Neural progenitor cell (in vitro differentiated cells): ENCODE data around the gene MRAP. TPM values are rescaled to one million over a fixed set of nuclear protein-coding genes. Genes with fewer than 3 reads are reported as not detected.

ENCODE experiments used
- DNase-seq: peaks from one replicate; pipeline ENCODE4 v3.0.0-alpha.2; 2016; ENCODE audit warnings: low spot score
- H2AFZ ChIP-seq: fragments of 200-600 bp; sonication (generic); replicated peaks from 2 replicates; pipeline ENCODE4 v1.6.1; 2016; ENCODE audit warnings: antibody characterized with exemption
- H3F3A ChIP-seq: fragments of 200-600 bp; sonication (generic); 2 replicates; pipeline ENCODE4 v1.6.1; 2016; ENCODE audit warnings: antibody characterized with exemption, low read depth
- H3K27ac ChIP-seq: fragments of 200-600 bp; sonication (generic); 2 replicates; pipeline ENCODE4 v1.5.1; 2016; ENCODE audit warnings: mild to moderate bottlenecking
- H3K27me3 ChIP-seq: fragments of 200-600 bp; sonication (generic); 2 replicates; pipeline ENCODE4 v1.6.1; 2016; ENCODE audit warnings: mild to moderate bottlenecking, moderate library complexity
- H3K36me3 ChIP-seq: fragments of 200-600 bp; sonication (generic); 2 replicates; pipeline ENCODE4 v1.5.1; 2016
- H3K4me1 ChIP-seq: fragments of 200-600 bp; sonication (generic); 2 replicates; pipeline ENCODE4 v1.6.1; 2016; ENCODE audit warnings: mixed run types
- H3K4me2 ChIP-seq: fragments of 200-600 bp; sonication (generic); 2 replicates; pipeline ENCODE4 v1.6.1; 2016
- H3K4me3 ChIP-seq: fragments of 200-600 bp; sonication (generic); 2 replicates; pipeline ENCODE4 v1.5.1; 2016
- H3K79me2 ChIP-seq: fragments of 200-600 bp; sonication (generic); 2 replicates; pipeline ENCODE4 v1.6.1; 2016; ENCODE audit warnings: low read depth
- H3K9ac ChIP-seq: fragments of 200-600 bp; sonication (generic); 2 replicates; pipeline ENCODE4 v1.6.1; 2016
- H3K9me3 ChIP-seq: fragments of 200-600 bp; sonication (generic); 2 replicates; pipeline ENCODE4 v1.5.1; 2016; ENCODE audit warnings: low read depth
- H4K20me1 ChIP-seq: fragments of 200-600 bp; sonication (generic); 2 replicates; pipeline ENCODE4 v1.6.1; 2016; ENCODE audit warnings: low read depth
- H3K27ac Mint-ChIP-seq: 3 replicates; pipeline ENCODE4 v1.8.0; 2021; ENCODE audit warnings: mixed read lengths
- H3K27me3 Mint-ChIP-seq: 2 replicates; pipeline ENCODE4 v1.8.0; 2022; ENCODE audit warnings: low read depth, mild to moderate bottlenecking, inconsistent platforms, moderate library complexity, mixed read lengths; ENCODE audit not compliant: insufficient read depth
- H3K36me3 Mint-ChIP-seq: 3 replicates; pipeline ENCODE4 v1.8.0; 2021; ENCODE audit warnings: mixed read lengths
- H3K4me1 Mint-ChIP-seq: 3 replicates; pipeline ENCODE4 v1.8.0; 2021; ENCODE audit warnings: mixed read lengths
- H3K4me3 Mint-ChIP-seq: 3 replicates; pipeline ENCODE4 v1.8.0; 2021; ENCODE audit warnings: mild to moderate bottlenecking, moderate library complexity, mixed read lengths
- H3K9me3 Mint-ChIP-seq: 3 replicates; pipeline ENCODE4 v1.8.0; 2020; ENCODE audit warnings: mixed read lengths
- CTCF ChIP-seq: fragments of 200-600 bp; sonication (generic); IDR thresholded peaks from 2 replicates; pipeline ENCODE4 v1.5.1; 2017; ENCODE audit warnings: antibody characterized with exemption, mild to moderate bottlenecking
- EZH2 ChIP-seq: fragments of 200-600 bp; sonication (generic); IDR thresholded peaks from 2 replicates; pipeline ENCODE4 v1.6.1; 2017; ENCODE audit warnings: antibody characterized with exemption, mild to moderate bottlenecking, moderate library complexity
- EZH2phosphoT487 ChIP-seq: fragments of 200-600 bp; sonication (generic); IDR thresholded peaks from 2 replicates; pipeline ENCODE4 v1.6.1; 2017; ENCODE audit warnings: antibody characterized with exemption
- total RNA-seq: library from RNA; depleted of rRNA; stranded (reverse); fragments of >200 nt; gene quantifications from 2 replicates; pipeline ENCODE4 v1.2.3, GENCODE V29; 2015; ENCODE audit warnings: low replicate concordance

MRAP gene
- total RNA-seq, 1 donor from 2014 or later, result not detected

DNA sequence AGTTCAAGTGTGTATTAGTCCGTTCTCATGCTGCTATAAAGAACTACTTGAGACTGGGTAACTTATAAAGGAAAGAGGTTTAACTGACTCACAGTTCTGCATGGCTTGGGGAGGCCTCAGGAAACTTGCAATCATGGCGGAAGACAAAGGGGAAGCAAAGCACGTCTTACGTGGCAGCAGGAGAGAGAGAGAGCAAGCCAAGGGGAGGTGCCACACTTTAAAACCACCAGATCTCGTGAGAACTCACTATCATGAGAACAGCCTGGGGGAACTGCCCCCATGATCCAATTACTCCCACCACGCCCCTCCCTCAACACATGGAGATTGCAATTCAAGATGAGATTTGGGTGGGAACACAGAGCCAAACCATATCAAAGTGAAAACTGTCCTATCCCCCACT is 15.7 kb upstream of the MRAP start:
- no peaks in the 10 kb centered on the region for H3K27me3 ChIP-seq
- no peaks in the 10 kb centered on the region for H3K9me3 ChIP-seq
- Mint-ChIP-seq H3K4me3 (no peak overlapping the region), H3K36me3 (peaks cover 1% of the 10 kb centered on the region), H3K4me1 (peaks cover 13% of the 10 kb centered on the region), H3K27ac (no peak overlapping the region), H3K27me3 (peaks cover 4% of the 10 kb centered on the region), H3K9me3 (no peaks in the 10 kb centered on the region)
- no peaks in the 10 kb centered on the region for H3K4me1 ChIP-seq
- H3F3A ChIP-seq, result peaks cover 5% of the 10 kb centered on the region
- H3K36me3 ChIP-seq, result no peaks in the 10 kb centered on the region
- H3K4me3 ChIP-seq, result no peak overlapping the region
- H2AFZ ChIP-seq, result no peak overlapping the region
- no peak overlapping the region for H3K4me2 ChIP-seq
- H3K9ac ChIP-seq, result no peak overlapping the region
- peaks cover 6% of the 10 kb centered on the region for H3K79me2 ChIP-seq
- H3K27ac ChIP-seq, result no peak overlapping the region
- DNase-seq, result no peak
- H4K20me1 ChIP-seq, result no peaks in the 10 kb centered on the region
- TF ChIP-seq CTCF, result no peak

GRCh38 chr21:32285476-32285875 is 13.2 kb upstream of the MRAP start:
- no peak for DNase-seq
- H3K4me3 ChIP-seq, result no peak overlapping the region
- H3K36me3 Mint-ChIP-seq, result peaks cover 1% of the 10 kb centered on the region
- no peak overlapping the region for H2AFZ ChIP-seq
- H3K4me3 Mint-ChIP-seq, result no peak overlapping the region
- H3K27me3 ChIP-seq, result no peaks in the 10 kb centered on the region
- H3K27ac Mint-ChIP-seq, result no peak overlapping the region
- H3K4me2 ChIP-seq, result no peak overlapping the region
- no peaks in the 10 kb centered on the region for H3K9me3 Mint-ChIP-seq
- TF ChIP-seq EZH2phosphoT487 (no peak), CTCF (no peak), EZH2 (no peak)
- no peaks in the 10 kb centered on the region for H3F3A ChIP-seq
- H3K9ac ChIP-seq, result no peak overlapping the region
- H4K20me1 ChIP-seq, result no peaks in the 10 kb centered on the region
- peaks cover 2% of the 10 kb centered on the region for H3K4me1 Mint-ChIP-seq
- H3K4me1 ChIP-seq, result no peaks in the 10 kb centered on the region
- no peak overlapping the region for H3K27ac ChIP-seq
- H3K27me3 Mint-ChIP-seq, result peaks cover 2% of the 10 kb centered on the region
- no peaks in the 10 kb centered on the region for H3K36me3 ChIP-seq
- no peaks in the 10 kb centered on the region for H3K9me3 ChIP-seq
- no peaks in the 10 kb centered on the region for H3K79me2 ChIP-seq

- H3K4me3 ChIP-seq, result no peak overlapping the region
- H3K27ac Mint-ChIP-seq, result no peak overlapping the region
- no peaks in the 10 kb centered on the region for H3K36me3 ChIP-seq
- peaks cover 5% of the 10 kb centered on the region for H3K27me3 Mint-ChIP-seq
- H3F3A ChIP-seq, result no peaks in the 10 kb centered on the region
- no peak overlapping the region for H3K4me2 ChIP-seq
- H3K4me3 Mint-ChIP-seq, result no peak overlapping the region
- TF ChIP-seq EZH2phosphoT487 (no peak), CTCF (no peak), EZH2 (no peak)
- H2AFZ ChIP-seq, result no peak overlapping the region
- H3K9me3 Mint-ChIP-seq, result no peaks in the 10 kb centered on the region
- H3K4me1 ChIP-seq, result no peaks in the 10 kb centered on the region
- no peaks in the 10 kb centered on the region for H3K4me1 Mint-ChIP-seq
- H3K9ac ChIP-seq, result no peak overlapping the region
- H3K36me3 Mint-ChIP-seq, result peaks cover 11% of the 10 kb centered on the region
- DNase-seq, result no peak
- no peaks in the 10 kb centered on the region for H3K9me3 ChIP-seq
- no peak overlapping the region for H3K27ac ChIP-seq
- H3K27me3 ChIP-seq, result no peaks in the 10 kb centered on the region
- H3K79me2 ChIP-seq, result no peaks in the 10 kb centered on the region
- no peaks in the 10 kb centered on the region for H4K20me1 ChIP-seq
Measured at GRCh38 chr21:32297449-32297848, 1.2 kb upstream of the MRAP start.

DNA sequence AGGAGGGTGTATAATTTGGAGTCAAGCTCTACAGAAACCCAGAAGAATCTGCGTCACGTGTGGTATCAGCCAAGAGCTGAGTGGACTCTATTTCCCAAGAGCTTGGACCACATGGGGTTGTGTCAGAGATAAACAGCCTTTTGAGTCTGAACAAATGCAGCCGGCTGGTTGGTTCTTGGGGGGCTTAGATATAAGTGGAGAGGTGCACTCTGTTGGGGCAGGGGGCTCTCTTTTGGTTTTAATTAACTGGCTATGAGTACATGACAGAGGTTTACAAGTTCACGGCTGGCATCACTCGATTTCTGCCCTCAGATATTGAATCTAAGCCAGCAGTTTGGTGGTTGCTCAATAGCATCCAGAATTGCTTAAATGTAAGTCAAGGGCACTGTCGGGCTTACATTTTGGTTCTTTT is 501 bp upstream of the MRAP start:
- Mint-ChIP-seq H3K27ac (no peak overlapping the region), H3K4me3 (no peak overlapping the region), H3K27me3 (peaks cover 5% of the 10 kb centered on the region), H3K9me3 (no peaks in the 10 kb centered on the region), H3K4me1 (no peaks in the 10 kb centered on the region), H3K36me3 (peaks cover 11% of the 10 kb centered on the region)
- H3K27ac ChIP-seq, result no peak overlapping the region
- no peaks in the 10 kb centered on the region for H3K4me1 ChIP-seq
- H4K20me1 ChIP-seq, result no peaks in the 10 kb centered on the region
- H3K4me3 ChIP-seq, result no peak overlapping the region
- H3K9ac ChIP-seq, result no peak overlapping the region
- no peak for DNase-seq
- H3K79me2 ChIP-seq, result no peaks in the 10 kb centered on the region
- TF ChIP-seq CTCF (no peak), EZH2 (no peak), EZH2phosphoT487 (no peak)
- no peak overlapping the region for H2AFZ ChIP-seq
- H3K36me3 ChIP-seq, result no peaks in the 10 kb centered on the region
- no peak overlapping the region for H3K4me2 ChIP-seq
- H3F3A ChIP-seq, result no peaks in the 10 kb centered on the region
- H3K27me3 ChIP-seq, result no peaks in the 10 kb centered on the region
- H3K9me3 ChIP-seq, result no peaks in the 10 kb centered on the region
